ENCODE measurements around the gene ILDR2.

DNA sequence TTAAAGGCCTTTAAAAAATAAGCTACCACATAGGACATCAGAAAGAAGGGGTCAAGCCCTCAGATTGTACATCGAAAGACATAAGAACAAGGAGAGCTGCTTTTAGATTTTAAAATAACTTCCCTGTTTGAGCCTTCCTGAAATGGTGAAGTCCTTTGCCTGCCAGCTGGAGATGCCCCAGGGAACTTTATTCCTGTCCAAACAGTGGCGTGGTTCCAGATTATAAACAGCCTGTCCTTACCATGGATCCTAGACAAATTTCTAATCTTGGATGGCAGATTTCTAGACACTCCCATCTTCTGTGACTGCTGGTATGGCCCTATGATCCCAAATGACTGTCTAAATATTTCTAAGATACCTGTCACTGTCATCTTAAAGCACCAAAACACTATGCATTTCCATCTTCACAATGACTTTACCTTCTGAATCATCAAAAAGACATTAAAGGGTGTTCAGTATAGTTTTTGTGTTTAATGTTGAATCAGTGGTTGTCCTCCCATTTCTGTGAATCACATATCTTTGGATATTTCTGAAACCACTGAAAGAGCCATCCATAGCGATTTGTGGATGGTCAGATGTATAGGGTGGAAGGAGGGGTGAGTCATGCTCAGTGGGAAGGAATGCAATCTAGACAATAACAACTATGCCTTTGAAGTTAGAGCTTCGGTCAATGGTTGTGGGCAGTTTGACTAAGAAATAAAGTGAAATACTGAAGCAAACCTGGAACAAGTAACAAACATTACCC is 23.2 kb downstream of the ILDR2 start:
- TF ChIP-seq POLR2A (IDR thresholded peaks at IDR 0.05; ENCODE audit: low read depth, low read length) (no peak), EZH2 (IDR thresholded peaks at IDR 0.05; ENCODE audit: borderline replicate concordance, low read depth, low read length, severe bottlenecking) (no peak)
- TF ChIP-seq, protein P1, sequence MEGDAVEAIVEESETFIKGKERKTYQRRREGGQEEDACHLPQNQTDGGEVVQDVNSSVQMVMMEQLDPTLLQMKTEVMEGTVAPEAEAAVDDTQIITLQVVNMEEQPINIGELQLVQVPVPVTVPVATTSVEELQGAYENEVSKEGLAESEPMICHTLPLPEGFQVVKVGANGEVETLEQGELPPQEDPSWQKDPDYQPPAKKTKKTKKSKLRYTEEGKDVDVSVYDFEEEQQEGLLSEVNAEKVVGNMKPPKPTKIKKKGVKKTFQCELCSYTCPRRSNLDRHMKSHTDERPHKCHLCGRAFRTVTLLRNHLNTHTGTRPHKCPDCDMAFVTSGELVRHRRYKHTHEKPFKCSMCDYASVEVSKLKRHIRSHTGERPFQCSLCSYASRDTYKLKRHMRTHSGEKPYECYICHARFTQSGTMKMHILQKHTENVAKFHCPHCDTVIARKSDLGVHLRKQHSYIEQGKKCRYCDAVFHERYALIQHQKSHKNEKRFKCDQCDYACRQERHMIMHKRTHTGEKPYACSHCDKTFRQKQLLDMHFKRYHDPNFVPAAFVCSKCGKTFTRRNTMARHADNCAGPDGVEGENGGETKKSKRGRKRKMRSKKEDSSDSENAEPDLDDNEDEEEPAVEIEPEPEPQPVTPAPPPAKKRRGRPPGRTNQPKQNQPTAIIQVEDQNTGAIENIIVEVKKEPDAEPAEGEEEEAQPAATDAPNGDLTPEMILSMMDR (IDR thresholded peaks at IDR 0.05; ENCODE audit: extremely low read depth in 1 of 2, insufficient read depth in 1 of 2, low read depth in 1 of 2, low read length in 2 of 2), result no peak
